A673 (cell line): Measurements from ENCODE around the gene ZBTB34. TPM values are rescaled to one million over a fixed set of nuclear protein-coding genes. Genes with fewer than 3 reads are reported as not detected.

ENCODE experiments used
- BruUV-seq: library from RNA; stranded (reverse); fragments of 400-500 nt; replicated peaks from 2 replicates; lab custom pipeline; 2021; lab: Mats Ljungman, UMichigan
- CTCF ChIA-PET: fragments of 300-600 bp; sonication (Branson Sonifier 250); formaldehyde crosslinking; loops from one replicate; lab custom pipeline; 2022; ENCODE audit warnings: antibody characterized with exemption; lab: Charles Lee
- POLR2A ChIA-PET: fragments of 300-600 bp; sonication (Branson Sonifier 250); formaldehyde crosslinking; loops from one replicate; lab custom pipeline; 2022; ENCODE audit warnings: antibody characterized with exemption; ENCODE audit not compliant: low non-redundant PET; lab: Charles Lee
- DNase-seq: peaks from one replicate; pipeline ENCODE4 v3.0.0-alpha.2; 2015; ENCODE audit warnings: low spot score
- H3K27ac ChIP-seq: fragments of 200-600 bp; sonication (generic); 2 replicates; pipeline ENCODE4 v1.5.1; 2016; ENCODE audit warnings: mixed run types, low read depth, mild to moderate bottlenecking, mixed read lengths, antibody characterized with exemption, low read length; ENCODE audit not compliant: poor library complexity, severe bottlenecking
- H3K27me3 ChIP-seq: fragments of 200-600 bp; sonication (generic); replicated peaks from 2 replicates; pipeline ENCODE4 v1.6.1; 2017; ENCODE audit warnings: mixed run types, low read depth, mild to moderate bottlenecking, mixed read lengths, antibody characterized with exemption, low read length; ENCODE audit not compliant: insufficient read depth, poor library complexity
- H3K36me3 ChIP-seq: fragments of 200-600 bp; sonication (generic); 2 replicates; pipeline ENCODE4 v1.6.1; 2016; ENCODE audit warnings: mixed run types, mild to moderate bottlenecking, mixed read lengths, antibody characterized with exemption, low read length; ENCODE audit not compliant: insufficient read depth, poor library complexity, severe bottlenecking
- H3K4me1 ChIP-seq: fragments of 200-600 bp; sonication (generic); 2 replicates; pipeline ENCODE4 v1.6.1; 2017; ENCODE audit warnings: mixed run types, mild to moderate bottlenecking, mixed read lengths, antibody characterized with exemption, low read length; ENCODE audit not compliant: insufficient read depth, poor library complexity, severe bottlenecking
- H3K4me3 ChIP-seq: fragments of 200-600 bp; sonication (generic); 2 replicates; pipeline ENCODE4 v1.5.1; 2016; ENCODE audit warnings: low read depth, mixed run types, mild to moderate bottlenecking, mixed read lengths, low read length; ENCODE audit not compliant: poor library complexity, severe bottlenecking
- H3K9me3 ChIP-seq: fragments of 200-600 bp; sonication (generic); 2 replicates; pipeline ENCODE4 v1.6.1; 2016; ENCODE audit warnings: mixed run types, low read depth, mild to moderate bottlenecking, mixed read lengths, antibody characterized with exemption, low read length; ENCODE audit not compliant: poor library complexity, severe bottlenecking
- EZH2 ChIP-seq: fragments of 200-600 bp; sonication (generic); IDR thresholded peaks from 2 replicates; pipeline ENCODE4 v1.6.1; 2017; ENCODE audit warnings: borderline replicate concordance, low read depth, mild to moderate bottlenecking, mixed read lengths, antibody characterized with exemption, low read length; ENCODE audit not compliant: poor library complexity, severe bottlenecking
- intact Hi-C: fragments of 100-400 bp; cut with micrococcal nuclease; formaldehyde crosslinking; loops from one replicate; pipeline ENCODE4 v1.10.0; 2022; ENCODE audit not compliant: unreplicated experiment
- total RNA-seq: library from RNA; stranded (reverse); gene quantifications from 2 replicates; pipeline ENCODE4 v1.2.3, GENCODE V29; 2021
- TF ChIP-seq, protein P1 (sequence below): fragments of 300-800, 200-600 bp; sonication (generic); conservative IDR thresholded peaks from 2 replicates; pipeline ENCODE4 v1.5.1; 2017; ENCODE audit warnings: low read depth, mild to moderate bottlenecking, antibody characterized with exemption, low read length, moderate library complexity, mixed read lengths

The ZBTB34 gene
- total RNA-seq, 1 experiment from 2014 or later, result 10.1 TPM

DNA sequence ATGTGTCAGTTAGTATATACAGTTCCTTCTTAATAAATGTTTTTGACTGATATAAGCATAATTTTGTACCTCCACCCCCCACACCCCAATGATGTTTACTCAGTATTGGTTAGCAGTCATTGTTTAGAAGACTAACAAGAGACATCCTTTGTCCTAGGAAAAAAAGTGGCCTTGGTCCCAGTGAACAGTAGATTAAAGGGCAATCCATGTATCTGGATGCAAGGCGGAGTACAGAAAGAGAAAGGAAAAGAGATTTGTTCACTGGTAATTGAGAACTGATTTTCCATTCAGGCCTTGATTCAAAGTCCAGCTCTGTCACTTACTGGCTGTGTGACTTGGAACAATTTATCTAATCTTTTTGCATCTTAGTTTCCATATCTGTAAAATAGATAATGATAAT lies 58.8 kb downstream of the ZBTB34 start:
- no TSS peak for BruUV-seq
- no peaks in the 10 kb centered on the region for H3K27me3 ChIP-seq
- H3K4me1 ChIP-seq, result no peaks in the 10 kb centered on the region
- H3K27ac ChIP-seq, result no peak overlapping the region
- H3K36me3 ChIP-seq, result no peaks in the 10 kb centered on the region
- ChIA-PET CTCF (no interaction called here), POLR2A (no interaction called here)
- TF ChIP-seq, protein P1, sequence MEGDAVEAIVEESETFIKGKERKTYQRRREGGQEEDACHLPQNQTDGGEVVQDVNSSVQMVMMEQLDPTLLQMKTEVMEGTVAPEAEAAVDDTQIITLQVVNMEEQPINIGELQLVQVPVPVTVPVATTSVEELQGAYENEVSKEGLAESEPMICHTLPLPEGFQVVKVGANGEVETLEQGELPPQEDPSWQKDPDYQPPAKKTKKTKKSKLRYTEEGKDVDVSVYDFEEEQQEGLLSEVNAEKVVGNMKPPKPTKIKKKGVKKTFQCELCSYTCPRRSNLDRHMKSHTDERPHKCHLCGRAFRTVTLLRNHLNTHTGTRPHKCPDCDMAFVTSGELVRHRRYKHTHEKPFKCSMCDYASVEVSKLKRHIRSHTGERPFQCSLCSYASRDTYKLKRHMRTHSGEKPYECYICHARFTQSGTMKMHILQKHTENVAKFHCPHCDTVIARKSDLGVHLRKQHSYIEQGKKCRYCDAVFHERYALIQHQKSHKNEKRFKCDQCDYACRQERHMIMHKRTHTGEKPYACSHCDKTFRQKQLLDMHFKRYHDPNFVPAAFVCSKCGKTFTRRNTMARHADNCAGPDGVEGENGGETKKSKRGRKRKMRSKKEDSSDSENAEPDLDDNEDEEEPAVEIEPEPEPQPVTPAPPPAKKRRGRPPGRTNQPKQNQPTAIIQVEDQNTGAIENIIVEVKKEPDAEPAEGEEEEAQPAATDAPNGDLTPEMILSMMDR, result no peak
- TF ChIP-seq EZH2, result no peak
- intact Hi-C loops, result no loop called here
- H3K9me3 ChIP-seq, result no peaks in the 10 kb centered on the region
- no peak for DNase-seq
- no peak overlapping the region for H3K4me3 ChIP-seq

DNA sequence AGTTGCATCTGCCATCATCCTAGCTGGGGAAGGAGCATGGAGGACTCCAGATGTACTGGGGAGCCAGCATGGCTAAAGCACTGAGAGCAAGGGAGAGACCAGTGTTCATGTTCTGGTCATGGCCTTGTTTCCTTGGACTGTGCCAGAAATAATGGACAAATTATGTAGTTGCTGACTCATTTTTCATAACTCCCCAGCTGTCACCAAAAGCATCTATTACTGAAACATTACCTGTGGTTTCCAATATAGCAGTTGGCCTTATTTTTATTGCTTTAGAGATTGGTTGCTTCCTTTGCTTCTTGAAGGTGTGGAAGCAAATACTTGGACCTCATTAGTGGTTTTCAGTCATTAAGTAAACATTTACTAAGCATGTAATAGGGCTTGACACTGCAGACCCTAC lies 65.4 kb downstream of the ZBTB34 start:
- BruUV-seq, result no TSS peak
- ChIA-PET CTCF (no interaction called here), POLR2A (no interaction called here)
- Histone ChIP-seq H3K4me1 (no peaks in the 10 kb centered on the region), H3K4me3 (no peak overlapping the region), H3K27me3 (no peaks in the 10 kb centered on the region), H3K36me3 (no peaks in the 10 kb centered on the region), H3K9me3 (no peaks in the 10 kb centered on the region), H3K27ac (no peak overlapping the region)
- intact Hi-C loops, result no loop called here
- TF ChIP-seq, protein P1, result no peak
- no peak for TF ChIP-seq EZH2
- DNase-seq, result no peak

DNA sequence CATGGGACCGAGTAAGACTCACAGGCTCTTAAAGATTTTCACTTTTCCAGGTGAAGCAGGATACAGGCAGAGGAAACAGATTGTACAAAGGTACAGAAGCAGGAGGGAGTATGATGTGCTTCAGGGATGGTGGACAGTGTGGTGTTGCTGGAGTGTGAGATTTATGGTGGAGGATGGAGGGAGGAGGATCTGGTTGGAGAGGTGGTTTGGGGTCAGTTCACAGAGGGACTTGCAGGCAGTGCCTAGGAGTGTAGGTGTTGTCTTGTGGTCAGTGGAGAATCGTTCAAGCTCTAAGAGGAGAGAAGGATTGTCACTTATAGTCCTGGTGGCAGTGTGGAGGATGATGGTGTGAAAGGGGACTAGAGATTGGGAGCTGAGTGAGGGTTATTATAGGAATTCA lies 65.9 kb downstream of the ZBTB34 start:
- TF ChIP-seq, protein P1, result no peak
- TF ChIP-seq EZH2, result no peak
- Histone ChIP-seq H3K4me3 (no peak overlapping the region), H3K36me3 (no peaks in the 10 kb centered on the region), H3K4me1 (no peaks in the 10 kb centered on the region), H3K9me3 (no peaks in the 10 kb centered on the region), H3K27ac (no peak overlapping the region), H3K27me3 (no peaks in the 10 kb centered on the region)
- intact Hi-C loops, result no loop called here
- DNase-seq, result no peak
- ChIA-PET CTCF (no interaction called here), POLR2A (no interaction called here)
- no TSS peak for BruUV-seq
